ES-I3 (cell line): ENCODE data around the gene VEGFD.

Source experiments
- H3K36me3 ChIP-seq: 2 replicates; pipeline ENCODE4 v1.6.1; 2013; ENCODE audit warnings: mild to moderate bottlenecking, low read length, control low read depth, moderate library complexity; ENCODE audit not compliant: insufficient read depth
- H3K4me1 ChIP-seq: 2 replicates; pipeline ENCODE4 v1.6.1; 2013; ENCODE audit warnings: mild to moderate bottlenecking, control low read depth, low read length; ENCODE audit not compliant: insufficient read depth
- H3K9ac ChIP-seq: 2 replicates; pipeline ENCODE4 v1.6.1; 2013; ENCODE audit warnings: low read depth, mild to moderate bottlenecking, low read length, moderate library complexity
- H3K9me3 ChIP-seq: 2 replicates; pipeline ENCODE4 v1.6.1; 2013; ENCODE audit warnings: mild to moderate bottlenecking, low read length, moderate library complexity; ENCODE audit not compliant: control insufficient read depth, insufficient read depth

The VEGFD gene

GRCh38 chrX:15398874-15399273, 14.7 kb upstream of the VEGFD start:
- H3K36me3 ChIP-seq = no peaks in the 10 kb centered on the region

GRCh38 chrX:15395789-15396188, 11.6 kb upstream of the VEGFD start:
- Histone ChIP-seq H3K9ac (no peak overlapping the region), H3K4me1 (peaks cover 10% of the 10 kb centered on the region; the same call in 1 of the 2 replicates), H3K9me3 (no peaks in the 10 kb centered on the region), H3K36me3 (no peaks in the 10 kb centered on the region)

More at GRCh38 chrX:15398874-15399273, 14.7 kb upstream of the VEGFD start:
- H3K4me1 ChIP-seq = peaks cover 10% of the 10 kb centered on the region; the same call in 1 of the 2 replicates
- no peak overlapping the region for H3K9ac ChIP-seq
- H3K9me3 ChIP-seq = no peaks in the 10 kb centered on the region

- no peaks in the 10 kb centered on the region for H3K4me1 ChIP-seq
These were observed 7.6 kb upstream of the VEGFD start for GRCh38 chrX:15391850-15392249.

GRCh38 chrX:15382813-15383212, 1.4 kb downstream of the VEGFD start:
- Histone ChIP-seq H3K9ac (no peak overlapping the region), H3K4me1 (peaks cover 12% of the 10 kb centered on the region), H3K36me3 (no peaks in the 10 kb centered on the region), H3K9me3 (no peaks in the 10 kb centered on the region)

More at GRCh38 chrX:15391850-15392249, 7.6 kb upstream of the VEGFD start:
- H3K9ac ChIP-seq = no peak overlapping the region
- no peaks in the 10 kb centered on the region for H3K9me3 ChIP-seq
- no peaks in the 10 kb centered on the region for H3K36me3 ChIP-seq

- H3K9ac ChIP-seq = no peak overlapping the region
- H3K9me3 ChIP-seq = no peaks in the 10 kb centered on the region
- H3K4me1 ChIP-seq = peaks cover 15% of the 10 kb centered on the region
- no peaks in the 10 kb centered on the region for H3K36me3 ChIP-seq
These were observed 7.3 kb downstream of the VEGFD start for GRCh38 chrX:15376956-15377355.

GRCh38 chrX:15373976-15374375, 10.2 kb downstream of the VEGFD start:
- H3K9ac ChIP-seq = no peak overlapping the region
- no peaks in the 10 kb centered on the region for H3K36me3 ChIP-seq
- H3K9me3 ChIP-seq = no peaks in the 10 kb centered on the region
- peaks cover 12% of the 10 kb centered on the region for H3K4me1 ChIP-seq

GRCh38 chrX:15366506-15367352, 17.5 kb downstream of the VEGFD start:
- no peaks in the 10 kb centered on the region for H3K36me3 ChIP-seq
- H3K9ac ChIP-seq = no peak overlapping the region
- no peaks in the 10 kb centered on the region; the same call in 1 of the 2 replicates for H3K9me3 ChIP-seq
- no peaks in the 10 kb centered on the region for H3K4me1 ChIP-seq

- H3K9me3 ChIP-seq = no peaks in the 10 kb centered on the region; the same call in 1 of the 2 replicates
- H3K4me1 ChIP-seq = no peaks in the 10 kb centered on the region
- no peak overlapping the region for H3K9ac ChIP-seq
- no peaks in the 10 kb centered on the region for H3K36me3 ChIP-seq
These were observed 24.5 kb downstream of the VEGFD start for GRCh38 chrX:15359701-15360100.

GRCh38 chrX:15358533-15358932, 25.7 kb downstream of the VEGFD start:
- no peaks in the 10 kb centered on the region for H3K36me3 ChIP-seq
- H3K9me3 ChIP-seq = no peaks in the 10 kb centered on the region; the same call in 1 of the 2 replicates
- H3K4me1 ChIP-seq = no peaks in the 10 kb centered on the region
- H3K9ac ChIP-seq = no peak overlapping the region

GRCh38 chrX:15356444-15356843, 27.8 kb downstream of the VEGFD start:
- H3K9me3 ChIP-seq = no peaks in the 10 kb centered on the region; the same call in 1 of the 2 replicates
- no peak overlapping the region for H3K9ac ChIP-seq
- no peaks in the 10 kb centered on the region for H3K36me3 ChIP-seq
- H3K4me1 ChIP-seq = no peaks in the 10 kb centered on the region

GRCh38 chrX:15350329-15350996, 33.8 kb downstream of the VEGFD start:
- no peak overlapping the region for H3K9ac ChIP-seq
- H3K4me1 ChIP-seq = no peaks in the 10 kb centered on the region
- H3K36me3 ChIP-seq = no peaks in the 10 kb centered on the region
- H3K9me3 ChIP-seq = no peaks in the 10 kb centered on the region

GRCh38 chrX:15349046-15349445, 35.2 kb downstream of the VEGFD start:
- H3K36me3 ChIP-seq = no peaks in the 10 kb centered on the region
- no peaks in the 10 kb centered on the region for H3K4me1 ChIP-seq

GRCh38 chrX:15345976-15346375, 38.2 kb downstream of the VEGFD start:
- no peaks in the 10 kb centered on the region for H3K36me3 ChIP-seq

More at GRCh38 chrX:15349046-15349445, 35.2 kb downstream of the VEGFD start:
- H3K9ac ChIP-seq = no peak overlapping the region
- no peaks in the 10 kb centered on the region for H3K9me3 ChIP-seq

GRCh38 chrX:15344106-15344505, 40.1 kb downstream of the VEGFD start:
- Histone ChIP-seq H3K4me1 (no peaks in the 10 kb centered on the region), H3K9ac (no peak overlapping the region), H3K9me3 (no peaks in the 10 kb centered on the region), H3K36me3 (no peaks in the 10 kb centered on the region)

More at GRCh38 chrX:15345976-15346375, 38.2 kb downstream of the VEGFD start:
- Histone ChIP-seq H3K9me3 (no peaks in the 10 kb centered on the region), H3K9ac (no peak overlapping the region), H3K4me1 (no peaks in the 10 kb centered on the region)

- H3K4me1 ChIP-seq = no peaks in the 10 kb centered on the region
- H3K36me3 ChIP-seq = no peaks in the 10 kb centered on the region
- no peak overlapping the region for H3K9ac ChIP-seq
- H3K9me3 ChIP-seq = no peaks in the 10 kb centered on the region
These were observed 41.1 kb downstream of the VEGFD start for GRCh38 chrX:15343075-15343476.
